HepG2 (cell line): ENCODE results near the gene E2F3. TPM values are rescaled to one million over a fixed set of nuclear protein-coding genes. Genes with fewer than 3 reads are reported as not detected.

Experiments
- DPF2 ChIP-seq: sonication (generic); formaldehyde crosslinking; IDR thresholded peaks from 2 replicates; pipeline ENCODE4 v1.4.0; 2020; ENCODE audit warnings: mild to moderate bottlenecking, low read depth, missing genetic modification reagents, borderline replicate concordance
- GTF3A ChIP-seq: sonication (generic); formaldehyde crosslinking; conservative IDR thresholded peaks from 2 replicates; pipeline ENCODE4 v1.4.0; 2020; ENCODE audit warnings: mild to moderate bottlenecking, missing genetic modification reagents
- NFE2L1 ChIP-seq: sonication (generic); formaldehyde crosslinking; IDR thresholded peaks from 2 replicates; pipeline ENCODE4 v1.4.0; 2020; ENCODE audit warnings: missing genetic modification reagents, mild to moderate bottlenecking, borderline replicate concordance
- ZNF30 ChIP-seq: sonication (generic); formaldehyde crosslinking; IDR thresholded peaks from 2 replicates; pipeline ENCODE4 v1.5.0; 2020; ENCODE audit warnings: mild to moderate bottlenecking, missing genetic modification reagents
- ZNF660 ChIP-seq: sonication (generic); formaldehyde crosslinking; IDR thresholded peaks from 2 replicates; pipeline ENCODE4 v1.5.1; 2020; ENCODE audit warnings: mild to moderate bottlenecking, low read depth, missing genetic modification reagents, borderline replicate concordance
- ZNF674 ChIP-seq: sonication (generic); formaldehyde crosslinking; IDR thresholded peaks from 2 replicates; pipeline ENCODE4 v1.5.0; 2020; ENCODE audit warnings: low read depth, mild to moderate bottlenecking, missing genetic modification reagents
- polyA plus RNA-seq, 8 experiments: library from polyadenylated mRNA; depleted of rRNA in 3 of 8; stranded (reverse) in 7 of 8; unstranded in 1 of 8; fragments of >200 nt; fragmentation: Illumina TruSeq in 4 of 8; extraction: Trizol in 4 of 8; gene quantifications; 2 replicates each; pipeline versions ENCODE4 v1.2.1 to v1.2.3, GENCODE V29; 2011 to 2016; ENCODE audit warnings: low read depth in 4 of 8, missing spikeins in 1 of 8, mixed read lengths in 1 of 8; ENCODE audit not compliant: insufficient read depth in 1 of 8
- total RNA-seq, 5 experiments: library from RNA; depleted of rRNA; stranded (reverse); fragments of >200 nt; fragmentation: Illumina TruSeq; extraction: Trizol; gene quantifications; 2 replicates each; pipeline ENCODE4 v1.2.3, GENCODE V29; 2016; ENCODE audit warnings: low read depth in 1 of 5
- TF ChIP-seq, protein P1 (sequence below), 2 experiments: fragments of 450-650 bp in 1 of 2; sonication (generic) in 1 of 2; formaldehyde crosslinking in 1 of 2; IDR thresholded peaks; 2 replicates each; pipeline versions ENCODE4 v1.6.1 to v1.8.0; 2016 to 2022; ENCODE audit warnings: antibody characterized with exemption in 1 of 2, mild to moderate bottlenecking in 1 of 2, missing genetic modification reagents in 1 of 2
- TF ChIP-seq, protein P2 (sequence below): sonication (generic); formaldehyde crosslinking; IDR thresholded peaks from 2 replicates; pipeline ENCODE4 v1.4.0; 2020; ENCODE audit warnings: low read depth, mild to moderate bottlenecking, missing genetic modification reagents
- TF ChIP-seq, protein P3 (sequence below): sonication (generic); formaldehyde crosslinking; IDR thresholded peaks from 2 replicates; pipeline ENCODE4 v1.5.0; 2020; ENCODE audit warnings: missing genetic modification reagents

Gene E2F3
- total and polyA plus RNA-seq, 2 of the 13 experiments (the other 11 are each of a cell fraction or from before 2014, with no cell fraction given), result 8.5 to 12.7 TPM

DNA sequence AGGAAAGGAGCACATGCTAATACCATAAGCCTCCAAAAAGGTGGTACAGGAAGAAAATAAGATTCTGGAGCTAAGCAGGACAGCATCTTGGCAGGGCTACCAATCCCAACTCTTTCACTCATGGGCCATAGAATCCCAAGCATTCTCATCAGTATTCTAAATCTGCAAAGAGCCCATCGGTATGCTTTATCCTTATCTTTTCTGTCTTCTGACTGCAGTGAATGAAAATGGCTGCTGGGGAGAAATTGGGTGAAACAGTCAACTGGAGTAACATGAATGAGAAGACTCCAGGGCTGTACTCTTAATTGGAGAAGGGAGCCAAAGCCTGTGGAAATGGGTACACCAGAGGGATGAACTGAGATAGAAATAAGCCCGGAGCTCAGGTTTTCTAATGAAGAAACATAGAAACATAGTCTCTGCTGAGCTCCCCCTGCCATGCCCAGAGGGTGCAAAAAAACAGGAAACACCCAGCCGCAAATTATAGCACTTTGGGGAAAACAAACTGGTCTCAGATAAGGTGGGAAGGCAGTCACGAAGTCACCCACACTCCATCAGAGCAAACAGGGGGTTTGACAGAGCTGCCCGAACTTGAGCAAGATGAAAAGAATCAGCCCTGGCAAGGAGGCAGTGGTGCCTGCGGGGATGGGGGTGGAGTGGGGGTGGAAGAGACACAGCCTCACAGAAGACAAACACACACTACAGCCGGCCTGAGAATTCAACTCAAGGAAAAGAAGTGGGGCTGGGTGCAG lies 35.4 kb upstream of the E2F3 start (continued):
- TF ChIP-seq GTF3A (CRISPR knock-in tag), result no peak
- TF ChIP-seq ZNF674 (CRISPR knock-in tag), result no peak
- no peak for TF ChIP-seq ZNF30
- no peak for TF ChIP-seq ZNF660 (CRISPR knock-in tag)
- TF ChIP-seq, protein P1, sequence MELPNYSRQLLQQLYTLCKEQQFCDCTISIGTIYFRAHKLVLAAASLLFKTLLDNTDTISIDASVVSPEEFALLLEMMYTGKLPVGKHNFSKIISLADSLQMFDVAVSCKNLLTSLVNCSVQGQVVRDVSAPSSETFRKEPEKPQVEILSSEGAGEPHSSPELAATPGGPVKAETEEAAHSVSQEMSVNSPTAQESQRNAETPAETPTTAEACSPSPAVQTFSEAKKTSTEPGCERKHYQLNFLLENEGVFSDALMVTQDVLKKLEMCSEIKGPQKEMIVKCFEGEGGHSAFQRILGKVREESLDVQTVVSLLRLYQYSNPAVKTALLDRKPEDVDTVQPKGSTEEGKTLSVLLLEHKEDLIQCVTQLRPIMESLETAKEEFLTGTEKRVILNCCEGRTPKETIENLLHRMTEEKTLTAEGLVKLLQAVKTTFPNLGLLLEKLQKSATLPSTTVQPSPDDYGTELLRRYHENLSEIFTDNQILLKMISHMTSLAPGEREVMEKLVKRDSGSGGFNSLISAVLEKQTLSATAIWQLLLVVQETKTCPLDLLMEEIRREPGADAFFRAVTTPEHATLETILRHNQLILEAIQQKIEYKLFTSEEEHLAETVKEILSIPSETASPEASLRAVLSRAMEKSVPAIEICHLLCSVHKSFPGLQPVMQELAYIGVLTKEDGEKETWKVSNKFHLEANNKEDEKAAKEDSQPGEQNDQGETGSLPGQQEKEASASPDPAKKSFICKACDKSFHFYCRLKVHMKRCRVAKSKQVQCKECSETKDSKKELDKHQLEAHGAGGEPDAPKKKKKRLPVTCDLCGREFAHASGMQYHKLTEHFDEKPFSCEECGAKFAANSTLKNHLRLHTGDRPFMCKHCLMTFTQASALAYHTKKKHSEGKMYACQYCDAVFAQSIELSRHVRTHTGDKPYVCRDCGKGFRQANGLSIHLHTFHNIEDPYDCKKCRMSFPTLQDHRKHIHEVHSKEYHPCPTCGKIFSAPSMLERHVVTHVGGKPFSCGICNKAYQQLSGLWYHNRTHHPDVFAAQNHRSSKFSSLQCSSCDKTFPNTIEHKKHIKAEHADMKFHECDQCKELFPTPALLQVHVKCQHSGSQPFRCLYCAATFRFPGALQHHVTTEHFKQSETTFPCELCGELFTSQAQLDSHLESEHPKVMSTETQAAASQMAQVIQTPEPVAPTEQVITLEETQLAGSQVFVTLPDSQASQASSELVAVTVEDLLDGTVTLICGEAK (IDR thresholded peaks at IDR 0.05), result no peak
- TF ChIP-seq, protein P1 (CRISPR knock-in tag; IDR thresholded peaks at IDR 0.05), result no peak
- TF ChIP-seq, protein P2, sequence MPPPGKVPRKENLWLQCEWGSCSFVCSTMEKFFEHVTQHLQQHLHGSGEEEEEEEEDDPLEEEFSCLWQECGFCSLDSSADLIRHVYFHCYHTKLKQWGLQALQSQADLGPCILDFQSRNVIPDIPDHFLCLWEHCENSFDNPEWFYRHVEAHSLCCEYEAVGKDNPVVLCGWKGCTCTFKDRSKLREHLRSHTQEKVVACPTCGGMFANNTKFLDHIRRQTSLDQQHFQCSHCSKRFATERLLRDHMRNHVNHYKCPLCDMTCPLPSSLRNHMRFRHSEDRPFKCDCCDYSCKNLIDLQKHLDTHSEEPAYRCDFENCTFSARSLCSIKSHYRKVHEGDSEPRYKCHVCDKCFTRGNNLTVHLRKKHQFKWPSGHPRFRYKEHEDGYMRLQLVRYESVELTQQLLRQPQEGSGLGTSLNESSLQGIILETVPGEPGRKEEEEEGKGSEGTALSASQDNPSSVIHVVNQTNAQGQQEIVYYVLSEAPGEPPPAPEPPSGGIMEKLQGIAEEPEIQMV (CRISPR knock-in tag), result no peak
- no peak for TF ChIP-seq DPF2 (CRISPR knock-in tag)
- TF ChIP-seq, protein P3, sequence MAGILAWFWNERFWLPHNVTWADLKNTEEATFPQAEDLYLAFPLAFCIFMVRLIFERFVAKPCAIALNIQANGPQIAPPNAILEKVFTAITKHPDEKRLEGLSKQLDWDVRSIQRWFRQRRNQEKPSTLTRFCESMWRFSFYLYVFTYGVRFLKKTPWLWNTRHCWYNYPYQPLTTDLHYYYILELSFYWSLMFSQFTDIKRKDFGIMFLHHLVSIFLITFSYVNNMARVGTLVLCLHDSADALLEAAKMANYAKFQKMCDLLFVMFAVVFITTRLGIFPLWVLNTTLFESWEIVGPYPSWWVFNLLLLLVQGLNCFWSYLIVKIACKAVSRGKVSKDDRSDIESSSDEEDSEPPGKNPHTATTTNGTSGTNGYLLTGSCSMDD (CRISPR knock-in tag), result no peak
- no peak for TF ChIP-seq NFE2L1 (CRISPR knock-in tag)
